ENCODE data around the gene FAM89B. TPM values are rescaled to one million over a fixed set of nuclear protein-coding genes. Genes with fewer than 3 reads are reported as not detected.

The FAM89B gene
- total RNA-seq, 1 donor from 2014 or later = 184 TPM

GRCh38 chr11:65611758-65612603, 39.6 kb downstream of the FAM89B start:
- H3K27me3 Mint-ChIP-seq (ENCODE audit: unreplicated experiment) = peaks cover 19% of the 10 kb centered on the region
- H3K36me3 Mint-ChIP-seq (ENCODE audit: unreplicated experiment) = no peaks in the 10 kb centered on the region
- H3K27ac Mint-ChIP-seq (ENCODE audit: unreplicated experiment) = peak overlapping the region; percentile 1
- DNase-seq = no peak
- H3K4me1 Mint-ChIP-seq (ENCODE audit: low read depth, unreplicated experiment) = peaks cover 18% of the 10 kb centered on the region
- H3K9me3 Mint-ChIP-seq (ENCODE audit: unreplicated experiment) = peaks cover 21% of the 10 kb centered on the region
- TF ChIP-seq, protein P1, sequence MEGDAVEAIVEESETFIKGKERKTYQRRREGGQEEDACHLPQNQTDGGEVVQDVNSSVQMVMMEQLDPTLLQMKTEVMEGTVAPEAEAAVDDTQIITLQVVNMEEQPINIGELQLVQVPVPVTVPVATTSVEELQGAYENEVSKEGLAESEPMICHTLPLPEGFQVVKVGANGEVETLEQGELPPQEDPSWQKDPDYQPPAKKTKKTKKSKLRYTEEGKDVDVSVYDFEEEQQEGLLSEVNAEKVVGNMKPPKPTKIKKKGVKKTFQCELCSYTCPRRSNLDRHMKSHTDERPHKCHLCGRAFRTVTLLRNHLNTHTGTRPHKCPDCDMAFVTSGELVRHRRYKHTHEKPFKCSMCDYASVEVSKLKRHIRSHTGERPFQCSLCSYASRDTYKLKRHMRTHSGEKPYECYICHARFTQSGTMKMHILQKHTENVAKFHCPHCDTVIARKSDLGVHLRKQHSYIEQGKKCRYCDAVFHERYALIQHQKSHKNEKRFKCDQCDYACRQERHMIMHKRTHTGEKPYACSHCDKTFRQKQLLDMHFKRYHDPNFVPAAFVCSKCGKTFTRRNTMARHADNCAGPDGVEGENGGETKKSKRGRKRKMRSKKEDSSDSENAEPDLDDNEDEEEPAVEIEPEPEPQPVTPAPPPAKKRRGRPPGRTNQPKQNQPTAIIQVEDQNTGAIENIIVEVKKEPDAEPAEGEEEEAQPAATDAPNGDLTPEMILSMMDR (IDR thresholded peaks at IDR 0.05; ENCODE audit: partially characterized antibody, unreplicated experiment) = no peak
- peak overlapping the region; percentile 89 for H3K4me3 Mint-ChIP-seq (ENCODE audit: unreplicated experiment)

DNA sequence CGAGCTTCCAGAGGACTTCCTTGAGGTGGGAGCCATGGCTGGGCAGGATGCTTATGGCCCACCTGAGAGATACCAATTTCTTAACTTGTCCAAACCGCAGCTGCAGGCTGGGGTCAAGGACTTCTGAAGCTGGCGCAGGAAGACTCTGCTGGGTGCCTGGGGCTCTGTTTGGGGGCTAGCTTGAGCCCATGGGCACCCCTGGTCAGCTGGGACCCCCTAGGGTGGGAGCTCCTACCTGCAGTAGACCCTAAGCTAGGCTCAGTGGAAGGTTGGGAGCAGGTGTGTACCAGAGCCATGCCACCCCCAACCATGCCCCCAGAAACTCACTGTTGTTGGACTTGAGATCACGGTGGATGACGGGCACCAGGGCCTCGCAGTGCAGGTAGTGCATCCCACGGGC, 40.4 kb downstream of the FAM89B start:
- Mint-ChIP-seq H3K9me3 (ENCODE audit: unreplicated experiment) (peaks cover 21% of the 10 kb centered on the region), H3K36me3 (ENCODE audit: unreplicated experiment) (no peaks in the 10 kb centered on the region), H3K4me3 (ENCODE audit: unreplicated experiment) (peak overlapping the region; percentile 89), H3K27me3 (ENCODE audit: unreplicated experiment) (peaks cover 19% of the 10 kb centered on the region), H3K4me1 (ENCODE audit: low read depth, unreplicated experiment) (peaks cover 18% of the 10 kb centered on the region), H3K27ac (ENCODE audit: unreplicated experiment) (no peak overlapping the region)
- DNase-seq = no peak
- TF ChIP-seq, protein P1 (IDR thresholded peaks at IDR 0.05; ENCODE audit: partially characterized antibody, unreplicated experiment) = no peak

DNA sequence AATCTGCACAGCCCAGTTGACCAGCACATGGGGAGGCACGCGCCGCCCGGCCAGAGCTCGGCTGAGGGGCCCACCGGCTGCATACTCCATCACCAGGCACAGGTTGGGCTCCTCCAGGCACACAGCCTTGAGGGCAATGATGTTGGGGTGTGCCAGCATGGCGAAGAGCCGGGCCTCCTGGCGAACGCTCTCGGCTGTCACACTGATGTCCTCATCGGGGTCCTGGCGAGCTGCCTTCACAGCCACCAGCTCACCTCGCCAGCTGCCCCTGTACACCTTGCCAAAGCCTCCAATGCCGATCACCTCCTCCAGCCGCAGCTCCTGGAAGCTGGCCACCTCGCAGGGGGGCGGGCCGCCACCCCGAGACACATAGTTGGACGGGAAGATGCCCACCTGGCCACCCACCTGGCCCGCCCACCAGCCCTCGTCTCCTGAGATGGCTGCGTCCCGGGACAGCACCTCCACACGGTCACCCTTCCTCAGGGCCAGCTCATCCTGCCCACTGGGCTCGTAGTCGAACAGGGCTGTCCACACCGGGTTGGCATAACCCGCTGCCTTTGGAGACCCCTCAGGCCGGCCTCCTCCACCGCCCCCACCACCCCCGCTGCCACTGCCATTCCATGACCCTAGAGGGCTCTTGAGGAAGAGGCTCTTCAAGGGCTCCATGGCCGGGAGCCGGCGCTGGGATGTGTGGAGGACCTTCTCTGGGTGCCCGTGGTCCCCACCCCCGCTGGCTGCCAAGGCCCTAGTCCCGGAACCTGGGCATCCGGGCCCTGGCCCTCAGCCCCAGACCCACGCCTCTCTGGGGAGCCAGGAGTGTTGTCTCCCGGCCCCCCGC, 41.0 kb downstream of the FAM89B start:
- DNase-seq = no peak
- Mint-ChIP-seq H3K4me1 (ENCODE audit: low read depth, unreplicated experiment) (peaks cover 18% of the 10 kb centered on the region), H3K4me3 (ENCODE audit: unreplicated experiment) (peak overlapping the region; percentile 46), H3K9me3 (ENCODE audit: unreplicated experiment) (peaks cover 21% of the 10 kb centered on the region), H3K27me3 (ENCODE audit: unreplicated experiment) (peaks cover 19% of the 10 kb centered on the region), H3K27ac (ENCODE audit: unreplicated experiment) (no peak overlapping the region), H3K36me3 (ENCODE audit: unreplicated experiment) (no peaks in the 10 kb centered on the region)
- TF ChIP-seq, protein P1 (IDR thresholded peaks at IDR 0.05; ENCODE audit: partially characterized antibody, unreplicated experiment) = no peak

- Mint-ChIP-seq H3K36me3 (ENCODE audit: unreplicated experiment) (no peaks in the 10 kb centered on the region), H3K9me3 (ENCODE audit: unreplicated experiment) (peaks cover 17% of the 10 kb centered on the region), H3K4me1 (ENCODE audit: low read depth, unreplicated experiment) (peaks cover 13% of the 10 kb centered on the region), H3K27ac (ENCODE audit: unreplicated experiment) (peak within 1 kb of the TSS; percentile 77), H3K4me3 (ENCODE audit: unreplicated experiment) (peak within 1 kb of the TSS; percentile 96), H3K27me3 (ENCODE audit: unreplicated experiment) (peaks cover 18% of the 10 kb centered on the region)
- TF ChIP-seq, protein P1 (IDR thresholded peaks at IDR 0.05; ENCODE audit: partially characterized antibody, unreplicated experiment) = no peak
- DNase-seq = peak; percentile 99
Observed at GRCh38 chr11:65615229-65615949, 43.1 kb downstream of the FAM89B start, which contains the start of gene PCNX3. PCNX3 (plus strand) TSS chr11:65615776; CDS start chr11:65616312, 536 bp downstream.

Measured in glutamatergic neuron (in vitro differentiated cells).